Osteoblast (primary cell): ENCODE measurements around the gene SLC24A4. TPM values are rescaled to one million over a fixed set of nuclear protein-coding genes. Genes with fewer than 3 reads are reported as not detected.
A peak's percentile ranks its signal among the peaks of the same experiment; 100 is the strongest.

Source experiments
- DNase-seq: peaks from one replicate; pipeline ENCODE4 v3.0.0; 2011; ENCODE audit warnings: low spot score, mixed read lengths; ENCODE audit not compliant: insufficient read length; ENCODE audit errors: missing footprints
- H2AFZ ChIP-seq: 2 replicates; pipeline ENCODE4 v1.6.0; 2011; ENCODE audit warnings: mild to moderate bottlenecking, low read length
- H3K27ac ChIP-seq: 2 replicates; pipeline ENCODE4 v1.5.1; 2011; ENCODE audit warnings: mild to moderate bottlenecking, low read depth, low read length, moderate library complexity
- H3K27me3 ChIP-seq: 2 replicates; pipeline ENCODE4 v1.6.0; 2012; ENCODE audit warnings: mild to moderate bottlenecking, control low read depth, inconsistent platforms, low read length, moderate library complexity; ENCODE audit not compliant: insufficient read depth
- H3K36me3 ChIP-seq: 2 replicates; pipeline ENCODE4 v1.5.1; 2011; ENCODE audit warnings: mild to moderate bottlenecking, low read length, control low read depth, moderate library complexity; ENCODE audit not compliant: insufficient read depth
- H3K4me1 ChIP-seq: 2 replicates; pipeline ENCODE4 v1.5.1; 2011; ENCODE audit warnings: mild to moderate bottlenecking, low read length, control low read depth, moderate library complexity; ENCODE audit not compliant: insufficient read depth
- H3K4me2 ChIP-seq: 2 replicates; pipeline ENCODE4 v1.6.0; 2011; ENCODE audit warnings: mild to moderate bottlenecking, low read length; ENCODE audit not compliant: insufficient read depth
- H3K4me3 ChIP-seq: fragments of 200-600 bp; sonication (generic); 3 replicates; pipeline ENCODE4 v1.5.1; 2012; ENCODE audit warnings: mild to moderate bottlenecking, low read length, inconsistent platforms; ENCODE audit not compliant: insufficient read depth
- H3K79me2 ChIP-seq: 2 replicates; pipeline ENCODE4 v1.6.0; 2012; ENCODE audit warnings: mild to moderate bottlenecking, low read length, control low read depth, inconsistent platforms; ENCODE audit not compliant: insufficient read depth
- H3K9me3 ChIP-seq: 2 replicates; pipeline ENCODE4 v1.5.1; 2011; ENCODE audit warnings: low read depth, low read length, control low read depth
- H4K20me1 ChIP-seq: 2 replicates; pipeline ENCODE4 v1.6.0; 2012; ENCODE audit warnings: mild to moderate bottlenecking, low read length, control low read depth; ENCODE audit not compliant: insufficient read depth
- CTCF ChIP-seq: IDR thresholded peaks from 2 replicates; pipeline ENCODE4 v1.5.1; 2011; ENCODE audit warnings: mild to moderate bottlenecking, low read depth, low read length, moderate library complexity; ENCODE audit errors: extremely low read depth
- total RNA-seq: library from RNA; depleted of rRNA; stranded (reverse); fragments of >200 nt; gene quantifications from 2 replicates; pipeline ENCODE4 v1.2.3, GENCODE V29; 2012

SLC24A4 gene
- total RNA-seq, 1 donor: under 0.01 TPM

- no peaks in the 10 kb centered on the region for H3K36me3 ChIP-seq
- H3K27me3 ChIP-seq: peaks cover 2% of the 10 kb centered on the region
- H4K20me1 ChIP-seq: no peaks in the 10 kb centered on the region
- TF ChIP-seq CTCF: no peak
- no peak overlapping the region for H3K4me2 ChIP-seq
- H3K4me3 ChIP-seq: no peak overlapping the region
- H2AFZ ChIP-seq: no peak overlapping the region
- no peak overlapping the region for H3K27ac ChIP-seq
- no peak for DNase-seq
- H3K9me3 ChIP-seq: no peaks in the 10 kb centered on the region
- H3K79me2 ChIP-seq: no peaks in the 10 kb centered on the region
- peaks cover 4% of the 10 kb centered on the region for H3K4me1 ChIP-seq
Observed at GRCh38 chr14:92457016-92457565, 134.1 kb downstream of the SLC24A4 start.

GRCh38 chr14:92458136-92459029, 135.4 kb downstream of the SLC24A4 start:
- no peak for TF ChIP-seq CTCF
- peaks cover 4% of the 10 kb centered on the region for H3K4me1 ChIP-seq

GRCh38 chr14:92459030-92459949, 136.3 kb downstream of the SLC24A4 start:
- no peaks in the 10 kb centered on the region for H3K9me3 ChIP-seq
- no peaks in the 10 kb centered on the region for H3K36me3 ChIP-seq
- peak; percentile 34 for DNase-seq
- no peaks in the 10 kb centered on the region for H3K27me3 ChIP-seq
- no peak overlapping the region for H3K27ac ChIP-seq
- H3K4me3 ChIP-seq: no peak overlapping the region
- H3K4me2 ChIP-seq: no peak overlapping the region
- peaks cover 4% of the 10 kb centered on the region for H3K4me1 ChIP-seq
- H2AFZ ChIP-seq: no peak overlapping the region
- no peak for TF ChIP-seq CTCF
- no peaks in the 10 kb centered on the region for H4K20me1 ChIP-seq
- H3K79me2 ChIP-seq: no peaks in the 10 kb centered on the region

More at GRCh38 chr14:92458136-92459029, 135.4 kb downstream of the SLC24A4 start:
- Histone ChIP-seq H3K4me2 (no peak overlapping the region), H3K27ac (no peak overlapping the region), H3K36me3 (no peaks in the 10 kb centered on the region), H3K79me2 (no peaks in the 10 kb centered on the region), H4K20me1 (no peaks in the 10 kb centered on the region), H3K9me3 (no peaks in the 10 kb centered on the region), H3K4me3 (no peak overlapping the region), H2AFZ (no peak overlapping the region), H3K27me3 (no peaks in the 10 kb centered on the region)
- DNase-seq: peak; percentile 44
